GM12891 (cell line): ENCODE results near the gene SORBS1.

Experiments used
- DNase-seq: peaks from one replicate; pipeline ENCODE4 v3.0.0; 2011; ENCODE audit warnings: low spot score; ENCODE audit not compliant: insufficient read length
- FAIRE-seq: peaks from 2 replicates; lab custom pipeline; 2011; peaks lifted over from hg19 to GRCh38; lab: Jason Lieb, UNC
- PAX5 ChIP-seq: IDR thresholded peaks from 2 replicates; pipeline ENCODE4 v1.6.1; 2011; ENCODE audit warnings: low read length, moderate library complexity, mild to moderate bottlenecking; ENCODE audit not compliant: insufficient read depth, severe bottlenecking
- POLR2A ChIP-seq: IDR thresholded peaks from 2 replicates; pipeline ENCODE4 v1.6.1; 2011; ENCODE audit warnings: low read depth, low read length, control low read depth
- POLR2AphosphoS5 ChIP-seq: IDR thresholded peaks from 2 replicates; pipeline ENCODE4 v1.6.1; 2011; ENCODE audit warnings: low read depth, low read length, control low read depth
- POU2F2 ChIP-seq: IDR thresholded peaks from 2 replicates; pipeline ENCODE4 v1.6.1; 2011; ENCODE audit warnings: low read depth, mild to moderate bottlenecking, control low read depth, low read length, moderate library complexity
- SPI1 ChIP-seq: IDR thresholded peaks from 2 replicates; pipeline ENCODE4 v1.6.1; 2011; ENCODE audit warnings: low read depth, low read length, control low read depth
- TAF1 ChIP-seq: IDR thresholded peaks from 2 replicates; pipeline ENCODE4 v1.6.1; 2011; ENCODE audit warnings: low read depth, low read length, control low read depth

The SORBS1 gene

GRCh38 chr10:95425592-95426465 lies 135.3 kb downstream of the SORBS1 start:
- FAIRE-seq (no peak), DNase-seq (no peak)
- TF ChIP-seq POLR2AphosphoS5 (no peak), PAX5 (no peak), POU2F2 (no peak), SPI1 (no peak), TAF1 (no peak), POLR2A (no peak)

- peak; percentile 16 for FAIRE-seq
- DNase-seq = no peak
- TF ChIP-seq POLR2A (no peak), TAF1 (no peak), POLR2AphosphoS5 (no peak), PAX5 (no peak), SPI1 (no peak), POU2F2 (no peak)
These were observed 137.8 kb downstream of the SORBS1 start for GRCh38 chr10:95423164-95424005.

- DNase-seq (no peak), FAIRE-seq (no peak)
- TF ChIP-seq SPI1 (no peak), PAX5 (no peak), POLR2AphosphoS5 (no peak), TAF1 (no peak), POLR2A (no peak), POU2F2 (no peak)
These were observed 138.9 kb downstream of the SORBS1 start for GRCh38 chr10:95422233-95422632.

- DNase-seq (no peak), FAIRE-seq (no peak)
- TF ChIP-seq SPI1 = no peak
- TF ChIP-seq POLR2AphosphoS5 = no peak
These were observed 139.4 kb downstream of the SORBS1 start for GRCh38 chr10:95421782-95422181.

- DNase-seq (no peak), FAIRE-seq (no peak)
- TF ChIP-seq POLR2A = no peak
- no peak for TF ChIP-seq POU2F2
- no peak for TF ChIP-seq POLR2AphosphoS5
- no peak for TF ChIP-seq PAX5
- no peak for TF ChIP-seq SPI1
- no peak for TF ChIP-seq TAF1
These were observed 141.8 kb downstream of the SORBS1 start for GRCh38 chr10:95419399-95419798.

GRCh38 chr10:95416973-95417372 lies 144.2 kb downstream of the SORBS1 start:
- DNase-seq = no peak
- no peak for FAIRE-seq
- TF ChIP-seq SPI1 (no peak), TAF1 (no peak), POU2F2 (no peak), PAX5 (no peak), POLR2A (no peak), POLR2AphosphoS5 (no peak)

GRCh38 chr10:95416270-95416669 lies 144.9 kb downstream of the SORBS1 start:
- FAIRE-seq = no peak
- TF ChIP-seq TAF1 (no peak), POU2F2 (no peak), SPI1 (no peak), PAX5 (no peak), POLR2AphosphoS5 (no peak), POLR2A (no peak)
- DNase-seq = no peak

- FAIRE-seq (no peak), DNase-seq (no peak)
- TF ChIP-seq POLR2A (no peak), POLR2AphosphoS5 (no peak), SPI1 (no peak), TAF1 (no peak), POU2F2 (no peak), PAX5 (no peak)
These were observed 145.5 kb downstream of the SORBS1 start for GRCh38 chr10:95415621-95416031.

GRCh38 chr10:95414844-95415485 lies 146.2 kb downstream of the SORBS1 start:
- FAIRE-seq = no peak
- TF ChIP-seq POLR2A (no peak), TAF1 (no peak)
- DNase-seq = no peak
